ENCODE measurements around the gene ITGB3.

Gene ITGB3

GRCh38 chr17:47304186-47304585 is 50.6 kb downstream of the ITGB3 start:
- peak; percentile 70 for DNase-seq

GRCh38 chr17:47305302-47305923 is 51.8 kb downstream of the ITGB3 start:
- peak; percentile 98 for DNase-seq

GRCh38 chr17:47310186-47310733 is 56.6 kb downstream of the ITGB3 start:
- DNase-seq, result no peak

GRCh38 chr17:47311420-47311819 is 57.8 kb downstream of the ITGB3 start:
- DNase-seq, result no peak

GRCh38 chr17:47315451-47316266 is 62.0 kb downstream of the ITGB3 start:
- peak; percentile 95 for DNase-seq

- DNase-seq, result peak; percentile 35
Measured at GRCh38 chr17:47316311-47316710, 62.7 kb downstream of the ITGB3 start.

- peak; percentile 35 for DNase-seq
Measured at GRCh38 chr17:47317119-47317518, 63.5 kb downstream of the ITGB3 start.

- no peak for DNase-seq
Measured at GRCh38 chr17:47318197-47318918, 64.7 kb downstream of the ITGB3 start.

- no peak for DNase-seq
Measured at GRCh38 chr17:47320879-47321502, 67.4 kb downstream of the ITGB3 start.

- DNase-seq, result peak; percentile 76
Measured at GRCh38 chr17:47323382-47324223, 70.0 kb downstream of the ITGB3 start, which contains the start of gene EFCAB13. Gene EFCAB13, plus strand, starts transcription at chr17:47323955. Its CDS starts 4,399 bp downstream, at chr17:47328354.

- DNase-seq, result no peak
Measured at GRCh38 chr17:47324224-47325020, 70.8 kb downstream of the ITGB3 start.

GRCh38 chr17:47325176-47325575 is 71.5 kb downstream of the ITGB3 start:
- no peak for DNase-seq

GRCh38 chr17:47330548-47330947 is 76.9 kb downstream of the ITGB3 start:
- no peak for DNase-seq

GRCh38 chr17:47332287-47332686 is 78.7 kb downstream of the ITGB3 start:
- no peak for DNase-seq

- peak; percentile 66 for DNase-seq
Measured at GRCh38 chr17:47335101-47335936, 81.7 kb downstream of the ITGB3 start.

GRCh38 chr17:47338026-47338425 is 84.4 kb downstream of the ITGB3 start:
- no peak for DNase-seq

- DNase-seq, result no peak
Measured at GRCh38 chr17:47352848-47353247, 99.2 kb downstream of the ITGB3 start.

- DNase-seq, result no peak
Measured at GRCh38 chr17:47358652-47359051, 105.0 kb downstream of the ITGB3 start.
